Tibial nerve (tissue), 4 donors: ENCODE results near the gene C11orf86. TPM values are rescaled to one million over a fixed set of nuclear protein-coding genes. Genes with fewer than 3 reads are reported as not detected.
"Not testable (repeated sequence)": the region's sequence is repeated elsewhere in the genome, so short reads cannot be mapped to it uniquely, and the experiment has no call there.

ENCODE experiments used
- DNase-seq, 2 donors: peaks; one replicate each; pipeline ENCODE4 v3.0.0-alpha.2; 2019; ENCODE audit warnings: low spot score in 2 of 2
- H3K27ac ChIP-seq, 4 donors: fragments of 200-600 bp; sonication (generic) in 3 of 4; one replicate each; pipeline ENCODE4 v1.5.1; 2017 to 2019; ENCODE audit warnings: mild to moderate bottlenecking in 1 of 4
- H3K27me3 ChIP-seq, 2 donors: fragments of 200-600 bp; sonication (generic) in 1 of 2; one replicate each; pipeline versions ENCODE4 v1.5.1 to v1.6.0; 2017 to 2019
- H3K36me3 ChIP-seq, 3 donors: fragments of 200-600 bp; sonication (generic); one replicate each; pipeline ENCODE4 v1.5.1; 2018 to 2019
- H3K4me1 ChIP-seq, 4 donors: fragments of 200-600 bp; sonication (generic) in 3 of 4; one replicate each; pipeline ENCODE4 v1.5.1; 2017 to 2019
- H3K4me3 ChIP-seq, 4 donors: fragments of 200-600 bp; sonication (generic) in 3 of 4; one replicate each; pipeline ENCODE4 v1.5.1; 2017 to 2019; ENCODE audit warnings: mild to moderate bottlenecking in 1 of 4, moderate library complexity in 1 of 4
- H3K9me3 ChIP-seq, 4 donors: fragments of 200-600 bp; sonication (generic) in 3 of 4; one replicate each; pipeline ENCODE4 v1.5.1; 2017 to 2019
- CTCF ChIP-seq, 5 experiments: fragments of 200-600 bp in 3 of 5; fragments of 450-650 bp in 2 of 5; sonication (generic) in 3 of 5; IDR thresholded peaks; one replicate each; pipeline ENCODE4 v1.5.1; 2016 to 2019; ENCODE audit warnings: antibody characterized with exemption in 5 of 5, mild to moderate bottlenecking in 3 of 5, moderate library complexity in 2 of 5
- EP300 ChIP-seq, 2 donors: sonication (generic); formaldehyde crosslinking; IDR thresholded peaks; one replicate each; pipeline ENCODE4 v1.6.1; 2017; ENCODE audit warnings: antibody characterized with exemption in 2 of 2, mild to moderate bottlenecking in 1 of 2
- POLR2A ChIP-seq, 2 donors: fragments of 450-650 bp; IDR thresholded peaks; one replicate each; pipeline ENCODE4 v1.6.1; 2017; ENCODE audit warnings: antibody characterized with exemption in 2 of 2, mild to moderate bottlenecking in 2 of 2, moderate library complexity in 2 of 2
- WGBS, 2 donors: methylation state at CpG; one replicate each; pipeline ENCODE4 v1.1.5; 2018; 5-methylcytosine and 5-hydroxymethylcytosine counted together
- total RNA-seq, 4 donors: library from RNA; depleted of rRNA; stranded (reverse); fragments of >200 nt; gene quantifications; one replicate each; pipeline ENCODE4 v1.1.0, GENCODE V29; 2016

C11orf86 gene
- total RNA-seq, 4 donors from 2014 or later: not detected

- Histone ChIP-seq H3K4me1 (no peaks in the 10 kb centered on the region), H3K9me3 (no peaks in the 10 kb centered on the region), H3K27me3 (no peaks in the 10 kb centered on the region), H3K4me3 (no peak overlapping the region), H3K27ac (no peak overlapping the region), H3K36me3 (no peaks in the 10 kb centered on the region)
- WGBS, 2 donors: 82 to 85% methylated on average over 13 of the region's 13 CpGs
- DNase-seq: no peak
- no peak for TF ChIP-seq CTCF (IDR thresholded peaks at IDR 0.05)
- no peak for TF ChIP-seq POLR2A (IDR thresholded peaks at IDR 0.05)
- no peak for TF ChIP-seq EP300 (IDR thresholded peaks at IDR 0.05)
Observed at GRCh38 chr11:66987924-66988637, 13.0 kb downstream of the C11orf86 start.

GRCh38 chr11:66988741-66989140, 13.6 kb downstream of the C11orf86 start:
- not testable (repeated sequence) for H3K27me3 ChIP-seq

DNA sequence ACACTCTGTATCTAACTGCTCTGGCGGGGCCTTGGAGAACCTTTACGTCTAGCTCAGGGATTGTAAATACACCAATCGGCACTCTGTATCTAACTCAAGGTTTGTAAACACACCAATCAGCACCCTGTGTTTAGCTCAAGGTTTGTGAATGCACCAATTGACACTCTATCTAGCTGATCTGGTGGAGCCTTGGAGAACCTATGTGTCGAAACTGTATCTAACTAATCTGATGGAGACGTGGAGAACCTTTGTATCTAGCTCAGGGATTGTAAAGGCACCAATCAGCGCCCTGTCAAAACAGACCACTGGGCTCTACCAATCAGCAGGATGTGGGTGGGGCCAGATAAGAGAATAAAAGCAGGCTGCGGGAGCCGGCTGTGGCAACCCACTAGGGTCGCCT, 14.3 kb downstream of the C11orf86 start:
- not testable (repeated sequence) for H3K27me3 ChIP-seq, H3K9me3 ChIP-seq, H3K4me1 ChIP-seq, H3K27ac ChIP-seq, H3K36me3 ChIP-seq, H3K4me3 ChIP-seq, DNase-seq
- 67 to 71% methylated on average over 9 of the region's 9 CpGs for WGBS, 2 donors

More at GRCh38 chr11:66988741-66989140, 13.6 kb downstream of the C11orf86 start:
- not testable (repeated sequence) for H3K27ac ChIP-seq, H3K4me3 ChIP-seq, H3K4me1 ChIP-seq, H3K36me3 ChIP-seq, H3K9me3 ChIP-seq, DNase-seq
- 96% methylated on average over 20 to 28 of the region's 28 CpGs for WGBS, 2 donors

- no peak for DNase-seq
- Histone ChIP-seq H3K27me3 (no peaks in the 10 kb centered on the region), H3K9me3 (no peaks in the 10 kb centered on the region), H3K36me3 (no peaks in the 10 kb centered on the region), H3K4me3 (no peak overlapping the region), H3K4me1 (no peaks in the 10 kb centered on the region), H3K27ac (no peak overlapping the region)
- WGBS, 2 donors: 63 to 80% methylated on average over 2 of the region's 2 CpGs
- TF ChIP-seq EP300 (IDR thresholded peaks at IDR 0.05) (no peak), CTCF (IDR thresholded peaks at IDR 0.05) (no peak)
Observed at GRCh38 chr11:66992041-66992440, 16.9 kb downstream of the C11orf86 start.

DNA sequence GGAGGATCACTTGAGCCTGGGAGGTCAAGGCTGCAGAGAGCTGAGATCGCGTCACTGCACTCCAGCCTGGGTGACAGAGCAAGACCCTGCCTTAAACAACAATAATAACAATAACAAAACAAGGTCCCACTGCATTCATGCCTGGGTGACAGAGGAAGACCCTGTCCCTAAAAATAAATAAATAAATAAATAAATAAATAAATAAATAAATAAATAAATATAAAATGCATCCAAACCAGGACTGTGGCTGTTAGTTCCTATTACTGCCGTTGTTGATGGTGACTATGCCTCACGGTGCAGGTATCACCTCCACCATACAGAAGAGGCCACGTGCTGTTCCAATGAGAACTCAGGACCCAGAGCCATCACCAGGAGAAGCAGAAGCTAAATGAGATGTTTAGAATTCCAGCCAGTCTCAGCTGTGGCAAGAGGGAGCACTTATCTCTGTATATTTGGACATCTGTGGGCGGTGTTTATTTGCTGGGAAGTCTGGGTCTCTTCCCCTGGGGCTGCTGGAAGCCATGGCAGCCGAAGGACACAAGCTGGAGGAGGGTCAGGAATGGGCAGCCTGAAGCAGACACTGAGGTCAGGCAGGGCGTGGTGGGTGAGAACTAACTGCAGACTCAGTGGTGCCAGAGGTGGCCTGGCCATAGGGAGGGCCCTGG, 21.6 kb downstream of the C11orf86 start:
- Histone ChIP-seq H3K4me3 (no peak overlapping the region), H3K36me3 (no peaks in the 10 kb centered on the region), H3K27ac (no peak overlapping the region), H3K27me3 (no peaks in the 10 kb centered on the region), H3K9me3 (no peaks in the 10 kb centered on the region), H3K4me1 (no peaks in the 10 kb centered on the region)
- TF ChIP-seq EP300 (IDR thresholded peaks at IDR 0.05) (no peak), CTCF (IDR thresholded peaks at IDR 0.05) (no peak), POLR2A (IDR thresholded peaks at IDR 0.05) (no peak)
- no peak for DNase-seq
- 60 to 62% methylated on average over 8 of the region's 8 CpGs for WGBS, 2 donors

GRCh38 chr11:66999555-66999954, 24.5 kb downstream of the C11orf86 start:
- DNase-seq: no peak
- no peaks in the 10 kb centered on the region for H3K27me3 ChIP-seq
- 89% methylated on average over 7 of the region's 7 CpGs for WGBS, 2 donors
- no peak overlapping the region for H3K4me3 ChIP-seq
- TF ChIP-seq POLR2A (IDR thresholded peaks at IDR 0.05) (no peak), EP300 (IDR thresholded peaks at IDR 0.05) (no peak), CTCF (IDR thresholded peaks at IDR 0.05) (no peak)
- H3K9me3 ChIP-seq: no peaks in the 10 kb centered on the region
- no peaks in the 10 kb centered on the region for H3K36me3 ChIP-seq
- no peak overlapping the region for H3K27ac ChIP-seq
- no peaks in the 10 kb centered on the region for H3K4me1 ChIP-seq
